ENCODE results near the gene NCBP2L.

The NCBP2L gene

DNA sequence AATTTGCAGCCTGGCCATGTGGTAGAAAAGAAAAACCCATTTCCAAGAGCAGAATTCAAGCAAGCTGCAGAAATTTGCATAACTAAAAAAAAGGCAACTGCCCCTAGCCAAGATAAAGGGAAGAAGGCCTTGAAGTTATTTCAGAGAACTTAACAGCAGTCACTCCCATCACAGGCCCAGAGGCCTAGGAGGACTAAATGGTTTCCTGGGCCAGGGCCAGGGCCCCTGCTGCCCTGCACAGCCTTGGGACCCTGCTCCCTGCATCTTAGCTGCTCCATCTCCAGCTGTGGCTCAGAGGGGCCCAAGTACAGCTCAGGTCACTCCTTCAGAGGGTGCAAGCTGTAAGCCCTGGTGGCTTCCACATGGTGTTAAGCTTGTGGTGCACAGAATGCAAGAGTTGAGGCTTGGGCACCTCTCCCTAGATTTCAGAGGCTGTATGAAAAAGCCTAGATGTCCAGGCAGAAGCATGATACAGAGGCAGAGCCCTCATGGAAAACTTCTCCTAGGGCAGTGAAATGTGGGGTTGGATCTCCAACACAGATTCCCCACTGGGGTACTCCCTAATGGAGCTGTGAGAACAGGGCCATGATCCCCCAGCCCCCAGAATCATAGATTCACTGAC is 41.5 kb downstream of the NCBP2L start:
- Mint-ChIP-seq H3K4me1 (ENCODE audit: low read depth) (peaks cover 6% of the 10 kb centered on the region), H3K27me3 (peaks cover 10% of the 10 kb centered on the region), H3K9me3 (peaks cover 2% of the 10 kb centered on the region), H3K27ac (no peak overlapping the region), H3K36me3 (ENCODE audit: low read depth) (no peaks in the 10 kb centered on the region), H3K4me3 (no peak overlapping the region)
- DNase-seq: no peak

DNA sequence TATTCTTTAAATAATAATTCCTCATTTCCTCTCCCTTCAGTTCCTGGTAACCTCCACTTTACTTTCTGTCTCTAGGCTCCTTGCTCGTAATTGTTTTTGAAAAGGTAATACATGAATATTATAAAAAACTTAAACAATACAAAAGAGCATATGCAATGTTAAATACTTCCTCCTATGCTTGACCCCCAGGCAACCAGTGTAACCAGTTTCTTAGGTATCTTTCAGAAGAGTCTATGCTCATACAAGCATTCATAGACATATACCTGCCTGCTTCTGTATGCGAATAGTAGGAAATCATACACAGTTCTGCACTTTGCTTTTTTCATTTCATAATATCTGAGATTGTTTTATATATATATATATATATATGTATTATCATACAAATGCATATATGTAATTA is 45.5 kb downstream of the NCBP2L start:
- peaks cover 2% of the 10 kb centered on the region for H3K9me3 Mint-ChIP-seq
- H3K36me3 Mint-ChIP-seq (ENCODE audit: low read depth): no peaks in the 10 kb centered on the region
- H3K4me3 Mint-ChIP-seq: no peak overlapping the region
- no peak overlapping the region for H3K27ac Mint-ChIP-seq
- H3K4me1 Mint-ChIP-seq (ENCODE audit: low read depth): peaks cover 30% of the 10 kb centered on the region
- H3K27me3 Mint-ChIP-seq: peaks cover 34% of the 10 kb centered on the region
- no peak for DNase-seq

- Mint-ChIP-seq H3K4me3 (no peak overlapping the region), H3K27me3 (peaks cover 34% of the 10 kb centered on the region), H3K9me3 (peaks cover 2% of the 10 kb centered on the region), H3K36me3 (ENCODE audit: low read depth) (no peaks in the 10 kb centered on the region), H3K27ac (no peak overlapping the region), H3K4me1 (ENCODE audit: low read depth) (peaks cover 31% of the 10 kb centered on the region)
- DNase-seq: no peak
Observed at GRCh38 chrX:107823456-107823855, 45.9 kb downstream of the NCBP2L start.

- H3K27me3 Mint-ChIP-seq: peaks cover 47% of the 10 kb centered on the region
- no peaks in the 10 kb centered on the region for H3K36me3 Mint-ChIP-seq (ENCODE audit: low read depth)
- DNase-seq: no peak
- peak within 1 kb of the TSS; percentile 78 for H3K4me3 Mint-ChIP-seq
- peaks cover 43% of the 10 kb centered on the region for H3K4me1 Mint-ChIP-seq (ENCODE audit: low read depth)
- H3K27ac Mint-ChIP-seq: peak within 1 kb of the TSS; percentile 79
- no peaks in the 10 kb centered on the region for H3K9me3 Mint-ChIP-seq
Observed at GRCh38 chrX:107825698-107826237, 48.2 kb downstream of the NCBP2L start, which contains the start of gene MID2. Gene MID2 (plus strand): TSS chrX:107825866. CDS start chrX:107826427, 561 bp downstream.

DNA sequence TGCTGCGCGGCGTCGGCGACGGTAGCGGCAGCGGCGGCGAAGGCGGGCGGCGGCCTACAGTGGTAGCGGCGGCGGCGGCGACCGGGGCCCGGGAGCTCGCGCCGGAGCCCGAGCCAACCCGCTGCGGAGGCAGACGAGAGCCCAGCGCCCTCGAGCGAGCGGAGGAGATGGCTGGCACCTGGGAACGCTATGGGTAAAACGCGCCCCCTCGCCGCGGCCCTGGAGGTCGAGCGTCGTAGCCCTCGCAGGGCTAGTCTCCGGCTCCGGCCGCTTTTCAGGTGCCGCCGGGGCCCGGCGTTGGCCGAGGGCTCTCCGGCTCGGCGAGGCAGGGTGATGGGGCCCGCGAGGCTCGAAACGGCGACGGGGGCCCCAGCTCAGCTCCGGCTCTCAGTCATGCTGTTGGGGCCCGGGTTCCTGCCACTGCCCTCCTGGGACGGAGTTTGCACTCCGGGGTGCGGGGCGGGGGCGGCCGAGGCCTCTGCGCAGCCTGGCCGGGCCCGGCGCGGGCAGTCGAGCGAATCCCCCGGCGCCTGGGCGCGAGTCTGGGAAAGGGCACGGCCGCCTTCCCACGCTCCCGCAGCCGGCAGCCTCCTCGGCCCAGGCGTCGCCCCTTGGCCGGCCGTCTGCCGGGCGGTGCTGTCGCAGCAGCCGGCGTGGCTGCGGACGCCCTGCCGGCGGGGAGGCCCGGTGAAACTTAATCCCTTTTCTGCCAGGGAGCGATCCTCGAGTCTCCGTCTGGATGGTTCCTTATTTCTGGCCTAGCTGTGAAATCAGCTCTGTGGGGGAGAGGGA is 48.9 kb downstream of the NCBP2L start:
- peak overlapping the region; percentile 82 for H3K27ac Mint-ChIP-seq
- DNase-seq: peak; percentile 67

GRCh38 chrX:107827030-107827831 is 49.7 kb downstream of the NCBP2L start:
- Mint-ChIP-seq H3K9me3 (no peaks in the 10 kb centered on the region), H3K27ac (peak overlapping the region; percentile 82), H3K4me3 (peak overlapping the region; percentile 69), H3K36me3 (ENCODE audit: low read depth) (no peaks in the 10 kb centered on the region), H3K27me3 (peaks cover 48% of the 10 kb centered on the region), H3K4me1 (ENCODE audit: low read depth) (peaks cover 44% of the 10 kb centered on the region)
- no peak for DNase-seq

More for the DNA sequence above, 48.9 kb downstream of the NCBP2L start:
- Mint-ChIP-seq H3K9me3 (no peaks in the 10 kb centered on the region), H3K4me1 (ENCODE audit: low read depth) (peaks cover 44% of the 10 kb centered on the region), H3K4me3 (peak overlapping the region; percentile 78), H3K36me3 (ENCODE audit: low read depth) (no peaks in the 10 kb centered on the region), H3K27me3 (peaks cover 48% of the 10 kb centered on the region)

DNA sequence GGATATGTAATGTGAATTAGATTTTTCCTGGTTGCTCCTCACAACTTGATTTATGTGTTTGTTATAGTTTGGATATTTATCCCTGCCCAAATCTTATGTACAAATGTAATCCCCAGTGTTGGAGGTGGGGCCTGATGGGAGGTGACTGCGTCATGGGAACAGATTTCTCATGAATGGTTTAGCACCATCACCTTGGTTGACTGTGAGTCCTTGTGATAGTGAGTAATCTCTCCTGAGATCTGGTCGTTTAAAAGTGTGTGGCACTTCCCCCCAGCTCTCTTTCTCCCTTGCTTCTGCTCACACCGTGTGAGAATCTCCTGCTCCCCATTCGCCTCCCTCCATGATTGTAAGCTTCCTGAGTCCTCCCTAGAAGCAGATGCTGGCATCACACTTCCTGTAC is 50.3 kb downstream of the NCBP2L start:
- H3K27ac Mint-ChIP-seq: peak overlapping the region; percentile 78
- peaks cover 51% of the 10 kb centered on the region for H3K27me3 Mint-ChIP-seq
- peaks cover 44% of the 10 kb centered on the region for H3K4me1 Mint-ChIP-seq (ENCODE audit: low read depth)
- H3K9me3 Mint-ChIP-seq: no peaks in the 10 kb centered on the region
- DNase-seq: no peak
- H3K36me3 Mint-ChIP-seq (ENCODE audit: low read depth): no peaks in the 10 kb centered on the region
- peak overlapping the region; percentile 46 for H3K4me3 Mint-ChIP-seq

DNA sequence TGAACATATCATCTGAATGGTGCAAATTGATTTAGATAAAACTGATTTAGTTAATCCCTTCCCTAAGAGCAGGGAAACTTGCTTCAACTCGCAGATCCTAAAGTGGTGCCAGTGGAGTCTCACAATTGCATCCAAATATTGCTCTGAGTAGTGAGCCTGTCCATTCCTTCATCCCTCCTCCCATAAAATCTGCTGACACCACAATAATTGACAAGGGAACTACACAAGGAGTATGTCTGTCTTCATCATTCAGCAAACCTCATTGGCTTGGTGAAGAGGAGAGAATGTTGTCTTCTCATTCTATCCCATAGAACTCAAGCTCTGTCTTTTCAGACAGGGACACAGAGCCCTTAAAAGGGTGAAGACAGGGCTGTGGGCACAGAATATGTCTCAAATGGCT is 52.3 kb downstream of the NCBP2L start:
- no peak overlapping the region for H3K4me3 Mint-ChIP-seq
- H3K4me1 Mint-ChIP-seq (ENCODE audit: low read depth): peaks cover 36% of the 10 kb centered on the region
- DNase-seq: no peak
- peaks cover 50% of the 10 kb centered on the region for H3K27me3 Mint-ChIP-seq
- no peak overlapping the region for H3K27ac Mint-ChIP-seq
- no peaks in the 10 kb centered on the region for H3K9me3 Mint-ChIP-seq
- H3K36me3 Mint-ChIP-seq (ENCODE audit: low read depth): no peaks in the 10 kb centered on the region

DNA sequence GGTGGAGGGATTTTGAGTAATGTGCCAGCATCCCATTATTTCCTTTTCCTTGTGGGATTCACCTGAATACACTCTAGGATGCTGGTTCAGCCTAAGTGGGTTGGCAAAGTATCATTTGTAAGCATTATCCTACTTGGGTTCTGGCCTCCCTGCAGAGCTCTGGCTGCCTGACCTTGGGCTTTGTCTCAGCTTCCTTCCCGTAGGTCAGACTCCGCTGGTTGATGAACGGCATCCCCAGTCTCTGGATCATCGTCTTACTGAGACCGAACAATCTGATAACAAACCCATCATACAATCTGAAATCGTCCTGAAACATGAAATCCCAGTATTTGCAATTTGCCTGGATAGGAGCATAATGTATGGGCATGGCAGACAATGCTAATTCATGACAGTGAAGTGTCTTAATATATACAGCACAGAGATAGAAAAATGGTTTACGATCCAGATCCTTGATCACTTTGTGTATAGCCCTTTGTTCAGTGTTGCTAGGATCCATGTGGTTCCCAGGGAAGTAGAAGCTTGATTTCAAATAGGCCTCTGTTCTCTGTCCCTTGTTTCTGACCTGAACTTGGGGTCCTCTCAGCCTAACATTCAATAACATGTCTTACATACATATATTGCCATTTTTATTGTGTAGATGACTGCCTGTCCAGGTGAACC is 53.7 kb downstream of the NCBP2L start:
- H3K27ac Mint-ChIP-seq: no peak overlapping the region

DNA sequence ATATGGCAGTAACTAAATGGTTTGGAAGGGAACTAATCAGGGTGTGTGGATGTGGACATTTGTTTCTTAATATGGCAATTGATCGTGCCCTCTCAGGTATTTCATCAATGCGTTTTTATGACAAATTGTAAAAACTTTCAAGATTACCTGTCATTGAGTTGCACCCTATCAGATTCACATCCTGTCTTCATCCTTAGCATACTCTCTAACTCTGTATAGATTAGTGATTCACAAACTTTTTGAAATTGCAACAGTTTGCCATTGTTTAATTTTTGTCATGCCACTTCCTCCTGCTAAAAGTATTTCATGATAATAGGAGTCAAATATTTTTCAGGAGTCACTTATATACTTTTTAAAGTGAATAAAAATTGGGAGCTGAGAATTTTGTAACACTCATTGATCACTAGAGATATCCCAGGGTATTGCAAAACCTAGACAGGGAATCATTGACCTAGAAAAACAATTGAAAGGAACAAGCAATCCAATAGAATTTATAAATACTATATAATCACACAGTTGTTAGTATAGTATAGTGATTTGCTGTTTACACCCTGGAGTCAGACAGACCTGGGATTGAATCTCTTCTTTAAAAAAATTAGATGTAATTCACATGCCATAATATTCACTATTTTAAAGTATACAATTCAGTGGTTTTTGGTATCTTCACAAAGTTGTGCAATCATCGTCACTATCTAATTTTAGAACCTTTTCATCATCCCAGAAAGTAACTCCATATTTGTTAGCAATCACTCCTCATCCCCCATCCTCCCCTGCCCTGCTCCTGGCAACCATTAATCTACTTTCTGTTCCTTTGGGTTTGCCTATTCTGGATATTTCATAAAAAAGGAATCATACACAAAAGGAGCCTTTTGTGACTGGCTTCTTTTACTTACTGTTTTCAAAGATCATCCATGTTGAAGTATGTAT is 57.0 kb downstream of the NCBP2L start:
- H3K4me3 Mint-ChIP-seq: no peak overlapping the region
- no peak for DNase-seq

More for the DNA sequence above, 53.7 kb downstream of the NCBP2L start:
- peaks cover 45% of the 10 kb centered on the region for H3K27me3 Mint-ChIP-seq
- no peak overlapping the region for H3K4me3 Mint-ChIP-seq
- peaks cover 28% of the 10 kb centered on the region for H3K4me1 Mint-ChIP-seq (ENCODE audit: low read depth)
- no peaks in the 10 kb centered on the region for H3K9me3 Mint-ChIP-seq
- DNase-seq: no peak
- H3K36me3 Mint-ChIP-seq (ENCODE audit: low read depth): no peaks in the 10 kb centered on the region

GRCh38 chrX:107836958-107837357 is 59.4 kb downstream of the NCBP2L start:
- Mint-ChIP-seq H3K27me3 (peaks cover 40% of the 10 kb centered on the region), H3K9me3 (no peaks in the 10 kb centered on the region), H3K4me3 (no peak overlapping the region), H3K4me1 (ENCODE audit: low read depth) (peaks cover 16% of the 10 kb centered on the region), H3K27ac (no peak overlapping the region), H3K36me3 (ENCODE audit: low read depth) (peaks cover 10% of the 10 kb centered on the region)
- DNase-seq: no peak

More for the DNA sequence above, 57.0 kb downstream of the NCBP2L start:
- Mint-ChIP-seq H3K4me1 (ENCODE audit: low read depth) (peaks cover 15% of the 10 kb centered on the region), H3K27me3 (peaks cover 33% of the 10 kb centered on the region), H3K27ac (no peak overlapping the region), H3K36me3 (ENCODE audit: low read depth) (no peaks in the 10 kb centered on the region), H3K9me3 (no peaks in the 10 kb centered on the region)

GRCh38 chrX:107840971-107841370 is 63.4 kb downstream of the NCBP2L start:
- Mint-ChIP-seq H3K27me3 (peaks cover 34% of the 10 kb centered on the region), H3K36me3 (ENCODE audit: low read depth) (peaks cover 10% of the 10 kb centered on the region), H3K27ac (no peak overlapping the region), H3K4me3 (no peak overlapping the region), H3K9me3 (no peaks in the 10 kb centered on the region), H3K4me1 (ENCODE audit: low read depth) (peaks cover 17% of the 10 kb centered on the region)
- no peak for DNase-seq

DNA sequence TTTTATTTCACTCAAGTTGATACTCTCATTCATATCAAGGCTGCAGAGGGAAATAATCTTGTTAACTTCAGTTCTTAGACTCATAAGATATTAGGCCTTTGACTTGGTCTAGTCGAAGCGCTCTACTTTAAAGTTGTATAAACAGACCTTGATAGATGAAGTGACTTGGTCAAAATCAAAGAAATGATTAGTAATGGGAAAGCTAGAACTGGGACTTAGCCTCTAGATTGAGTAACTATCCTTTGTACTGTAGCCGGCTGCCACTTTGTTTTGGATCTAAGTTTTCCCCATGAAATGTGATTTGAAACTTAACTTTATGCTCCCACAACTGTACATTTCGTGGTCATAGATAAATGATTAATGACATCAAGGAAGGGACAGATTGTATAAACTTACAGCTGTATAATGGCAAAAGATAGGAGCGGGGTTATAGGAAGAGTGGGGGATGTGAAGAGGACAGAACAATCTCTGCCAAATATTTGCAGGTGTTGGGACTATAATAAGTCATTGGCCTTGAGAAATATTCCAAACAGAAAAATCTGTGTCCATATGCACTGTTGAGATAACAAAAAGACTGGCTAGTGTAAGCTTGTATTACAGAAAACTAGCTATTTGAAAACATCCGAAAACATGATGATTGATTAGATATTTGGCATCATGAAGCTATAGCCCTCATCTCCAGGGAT is 65.3 kb downstream of the NCBP2L start:
- no peak overlapping the region for H3K27ac Mint-ChIP-seq
- H3K4me1 Mint-ChIP-seq (ENCODE audit: low read depth): peaks cover 16% of the 10 kb centered on the region
- no peak for DNase-seq
- peaks cover 31% of the 10 kb centered on the region for H3K27me3 Mint-ChIP-seq
- H3K36me3 Mint-ChIP-seq (ENCODE audit: low read depth): peaks cover 10% of the 10 kb centered on the region
- no peaks in the 10 kb centered on the region for H3K9me3 Mint-ChIP-seq
- no peak overlapping the region for H3K4me3 Mint-ChIP-seq

All from activated T-cell treated with anti-CD3 and anti-CD28 coated beads, Interleukin-2, amount 50 U/mL, for 24 hours (primary cell).